Mesenchymal stem cell (in vitro differentiated cells and primary cell): ENCODE results near the gene MTERF2.
"Not testable (repeated sequence)": the region's sequence is repeated elsewhere in the genome, so short reads cannot be mapped to it uniquely, and the experiment has no call there.

ENCODE experiments used
- DNase-seq: peaks from one replicate; pipeline ENCODE4 v3.0.0-alpha.2; 2013
- H2AFZ ChIP-seq: one replicate; pipeline ENCODE4 v1.6.1; 2013; ENCODE audit warnings: low read depth, mild to moderate bottlenecking, control low read depth, inconsistent platforms, low read length, moderate library complexity
- H2AK5ac ChIP-seq: 2 replicates; pipeline ENCODE4 v1.6.1; 2013; ENCODE audit warnings: low read length, moderate library complexity, mild to moderate bottlenecking, inconsistent platforms; ENCODE audit not compliant: severe bottlenecking
- H2BK120ac ChIP-seq: one replicate; pipeline ENCODE4 v1.6.1; 2013; ENCODE audit warnings: low read depth, mild to moderate bottlenecking, inconsistent platforms, low read length, moderate library complexity
- H2BK12ac ChIP-seq, 2 experiments: one replicate each; pipeline ENCODE4 v1.6.1; 2013; ENCODE audit warnings: inconsistent platforms in 2 of 2, low read length in 2 of 2, mild to moderate bottlenecking in 2 of 2, moderate library complexity in 2 of 2, control low read depth in 1 of 2
- H2BK15ac ChIP-seq: one replicate; pipeline ENCODE4 v1.6.1; 2013; ENCODE audit warnings: mild to moderate bottlenecking, low read depth, inconsistent platforms; ENCODE audit not compliant: poor library complexity, severe bottlenecking
- H2BK5ac ChIP-seq: 2 replicates; pipeline ENCODE4 v1.6.1; 2013; ENCODE audit warnings: low read depth, mild to moderate bottlenecking, low read length, control low read depth, inconsistent platforms; ENCODE audit not compliant: poor library complexity, severe bottlenecking
- H3K14ac ChIP-seq, 2 experiments: one replicate each; pipeline ENCODE4 v1.6.1; 2013; ENCODE audit warnings: inconsistent platforms in 2 of 2, low read length in 2 of 2, control low read depth in 1 of 2, mild to moderate bottlenecking in 1 of 2, moderate library complexity in 1 of 2
- H3K18ac ChIP-seq, 2 experiments: one replicate each; pipeline ENCODE4 v1.6.1; 2013; ENCODE audit warnings: inconsistent platforms in 2 of 2, low read length in 2 of 2, control low read depth in 1 of 2, low read depth in 1 of 2, mild to moderate bottlenecking in 1 of 2
- H3K23ac ChIP-seq, 2 experiments: one replicate each; pipeline ENCODE4 v1.6.1; 2013; ENCODE audit warnings: inconsistent platforms in 2 of 2, low read length in 2 of 2, mild to moderate bottlenecking in 2 of 2, moderate library complexity in 2 of 2, control low read depth in 1 of 2
- H3K27ac ChIP-seq: 2 replicates; pipeline ENCODE4 v1.5.1; 2013; ENCODE audit warnings: mild to moderate bottlenecking, moderate library complexity, low read length, control low read depth, inconsistent platforms; ENCODE audit not compliant: poor library complexity, severe bottlenecking
- H3K27me3 ChIP-seq, 2 experiments: 2 replicates each; pipeline versions ENCODE4 v1.6.1 to v1.7.0; 2013; ENCODE audit warnings: low read length in 2 of 2, mild to moderate bottlenecking in 2 of 2, moderate library complexity in 2 of 2, control low read depth in 1 of 2, inconsistent platforms in 1 of 2; ENCODE audit not compliant: control insufficient read depth in 1 of 2, insufficient read depth in 1 of 2
- H3K36me3 ChIP-seq, 2 experiments: 2 replicates each; pipeline versions ENCODE4 v1.6.1 to v1.7.0; 2013; ENCODE audit warnings: low read length in 2 of 2, control low read depth in 1 of 2, inconsistent platforms in 1 of 2, low read depth in 1 of 2, mild to moderate bottlenecking in 1 of 2; ENCODE audit not compliant: insufficient read depth in 2 of 2, control insufficient read depth in 1 of 2
- H3K4ac ChIP-seq, 2 experiments: one replicate each; pipeline ENCODE4 v1.6.1; 2013; ENCODE audit warnings: inconsistent platforms in 2 of 2, low read length in 2 of 2, mild to moderate bottlenecking in 2 of 2, moderate library complexity in 2 of 2, control low read depth in 1 of 2, low read depth in 1 of 2
- H3K4me1 ChIP-seq: 2 replicates; pipeline ENCODE4 v1.6.1; 2013; ENCODE audit warnings: low read depth, low read length, control low read depth; ENCODE audit not compliant: control insufficient read depth, insufficient read depth
- H3K4me2 ChIP-seq: 2 replicates; pipeline ENCODE4 v1.6.1; 2013; ENCODE audit warnings: low read length, mild to moderate bottlenecking, inconsistent platforms; ENCODE audit not compliant: poor library complexity, severe bottlenecking
- H3K4me3 ChIP-seq, 2 experiments: 2 replicates each; pipeline versions ENCODE4 v1.5.1 to v1.7.0; 2013; ENCODE audit warnings: low read length in 2 of 2, mild to moderate bottlenecking in 2 of 2, control low read depth in 1 of 2, low read depth in 1 of 2; ENCODE audit not compliant: insufficient read depth in 1 of 2
- H3K79me1 ChIP-seq: replicated peaks from 2 replicates; pipeline ENCODE4 v1.6.1; 2013; ENCODE audit warnings: mild to moderate bottlenecking, control low read depth, low read length, inconsistent platforms; ENCODE audit not compliant: poor library complexity, severe bottlenecking
- H3K9ac ChIP-seq: 2 replicates; pipeline ENCODE4 v1.7.0; 2013; ENCODE audit warnings: mild to moderate bottlenecking, low read length, moderate library complexity
- H3K9me3 ChIP-seq: 2 replicates; pipeline ENCODE4 v1.7.0; 2013; ENCODE audit warnings: mild to moderate bottlenecking, low read length; ENCODE audit not compliant: control insufficient read depth
- H4K8ac ChIP-seq: one replicate; pipeline ENCODE4 v1.6.1; 2013; ENCODE audit warnings: inconsistent platforms, mild to moderate bottlenecking, low read length, moderate library complexity
- H4K91ac ChIP-seq: one replicate; pipeline ENCODE4 v1.6.1; 2013; ENCODE audit warnings: mild to moderate bottlenecking, low read length, inconsistent platforms
- WGBS: methylation state at CpG from one replicate; pipeline ENCODE4 v1.1.7; 2013; ENCODE audit warnings: mixed read lengths; 5-methylcytosine and 5-hydroxymethylcytosine counted together

The MTERF2 gene

DNA sequence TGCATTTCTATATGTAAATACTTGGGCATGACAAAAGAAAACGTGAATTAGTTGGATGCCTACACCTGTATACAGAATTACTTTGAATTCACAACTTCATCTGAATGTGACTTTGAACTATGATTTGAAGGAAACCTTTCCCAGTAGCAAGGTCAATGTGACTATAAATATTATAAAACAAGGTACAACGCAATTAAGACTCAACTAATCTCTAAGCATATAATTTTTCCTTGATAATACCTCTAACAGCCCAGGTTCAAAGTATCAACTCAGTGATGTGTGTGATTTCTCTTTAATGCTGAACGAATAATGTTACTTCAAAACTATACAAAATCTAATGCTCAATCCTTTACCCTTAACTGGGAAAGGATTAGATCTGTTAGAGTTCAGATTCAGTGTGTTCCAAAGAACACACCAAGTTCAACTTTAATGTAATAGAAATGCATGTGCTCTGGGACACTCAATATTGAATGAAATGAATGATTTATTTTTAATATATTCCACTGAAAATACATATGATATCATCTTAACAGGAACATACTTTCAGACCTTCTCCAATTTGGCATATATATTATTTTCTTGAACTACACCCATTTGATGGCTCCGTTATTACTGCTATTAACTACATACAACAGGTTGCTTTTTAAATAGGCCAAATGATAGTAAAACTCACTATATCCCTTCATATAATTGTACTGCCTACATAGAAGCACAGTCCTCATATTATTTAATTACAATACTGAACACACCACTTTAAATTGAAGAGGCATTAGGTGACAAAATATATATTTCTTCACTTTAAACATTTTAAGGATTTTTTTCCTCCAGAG is 40.1 kb upstream of the MTERF2 start:
- no peak overlapping the region for H4K91ac ChIP-seq
- no peak overlapping the region for H4K8ac ChIP-seq
- H3K4me3 ChIP-seq: no peak overlapping the region
- H3K27me3 ChIP-seq: no peaks in the 10 kb centered on the region
- no peak overlapping the region for H2BK15ac ChIP-seq
- H3K14ac ChIP-seq: no peak overlapping the region
- H3K18ac ChIP-seq: no peak overlapping the region
- peak overlapping the region; percentile 85 for H3K9ac ChIP-seq
- no peak for DNase-seq
- no peak overlapping the region for H3K4me2 ChIP-seq
- peaks cover 13% of the 10 kb centered on the region for H3K79me1 ChIP-seq
- 98% methylated on average over 2 of the region's 4 CpGs for WGBS
- no peak overlapping the region for H3K4ac ChIP-seq
- no peaks in the 10 kb centered on the region for H3K9me3 ChIP-seq
- H2BK12ac ChIP-seq: no peak overlapping the region
- H2BK120ac ChIP-seq: no peak overlapping the region
- no peaks in the 10 kb centered on the region for H3K36me3 ChIP-seq
- no peak overlapping the region for H2AFZ ChIP-seq
- no peak overlapping the region for H2BK5ac ChIP-seq
- H2AK5ac ChIP-seq: no peak overlapping the region
- peaks cover 1% of the 10 kb centered on the region for H3K4me1 ChIP-seq
- no peak overlapping the region for H3K23ac ChIP-seq
- H3K27ac ChIP-seq: no peak overlapping the region

DNA sequence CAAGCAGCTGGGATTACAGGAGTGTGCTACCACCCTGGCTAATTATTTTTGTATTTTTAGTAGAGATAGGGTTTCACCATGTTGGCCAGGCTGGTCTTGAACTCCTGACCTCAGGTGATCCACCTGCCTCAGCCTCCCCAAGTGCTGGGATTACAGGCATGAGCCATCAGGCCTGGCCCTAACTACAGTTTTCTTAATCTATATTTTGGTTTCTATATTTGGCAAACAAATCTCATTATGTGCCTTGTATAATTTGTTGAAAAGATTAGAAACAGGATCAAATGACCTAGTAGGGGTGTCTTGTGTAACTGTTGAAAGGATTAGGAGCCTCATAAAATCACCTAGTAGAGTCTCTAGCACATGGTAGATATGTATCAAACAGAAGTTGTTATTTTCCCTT is 39.4 kb upstream of the MTERF2 start:
- H3K14ac ChIP-seq, H2AK5ac ChIP-seq, H3K27me3 ChIP-seq, H4K91ac ChIP-seq, H2BK12ac ChIP-seq, H3K36me3 ChIP-seq, H3K23ac ChIP-seq, H3K18ac ChIP-seq, H3K4ac ChIP-seq, H2AFZ ChIP-seq, H3K27ac ChIP-seq, H3K4me1 ChIP-seq, H2BK15ac ChIP-seq, H3K9me3 ChIP-seq, H2BK120ac ChIP-seq, H3K9ac ChIP-seq, H3K4me2 ChIP-seq, H3K4me3 ChIP-seq, H2BK5ac ChIP-seq, DNase-seq, H4K8ac ChIP-seq: not testable (repeated sequence)
- peaks cover 11% of the 10 kb centered on the region for H3K79me1 ChIP-seq

DNA sequence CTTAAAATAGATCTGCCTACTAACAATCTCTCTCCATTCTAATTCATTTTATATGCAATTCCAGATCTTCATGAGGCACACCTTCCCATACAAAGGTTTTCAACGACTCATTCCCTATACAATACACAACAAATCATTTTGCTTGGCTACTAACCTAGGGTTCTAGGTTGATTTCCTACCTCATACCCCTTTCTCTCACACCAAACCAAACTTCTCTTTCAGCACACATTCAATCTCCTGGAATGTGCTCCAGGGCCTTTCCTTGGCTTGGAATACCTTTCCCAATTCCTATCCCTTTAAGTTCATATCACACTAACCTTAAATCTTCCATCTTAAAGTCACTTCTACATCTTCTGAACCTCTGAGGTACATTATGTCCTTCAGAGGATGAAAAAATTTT is 38.7 kb upstream of the MTERF2 start:
- H2BK5ac ChIP-seq: no peak overlapping the region
- no peak overlapping the region for H3K18ac ChIP-seq
- no peak overlapping the region for H4K91ac ChIP-seq
- H3K79me1 ChIP-seq: peaks cover 12% of the 10 kb centered on the region
- H3K9ac ChIP-seq: no peak overlapping the region
- no peak overlapping the region for H2AFZ ChIP-seq
- no peak for DNase-seq
- H2BK12ac ChIP-seq: no peak overlapping the region
- H2BK15ac ChIP-seq: no peak overlapping the region
- no peak overlapping the region for H4K8ac ChIP-seq
- no peaks in the 10 kb centered on the region for H3K9me3 ChIP-seq
- no peak overlapping the region for H3K4me2 ChIP-seq
- H3K27me3 ChIP-seq: no peaks in the 10 kb centered on the region
- H3K4ac ChIP-seq: no peak overlapping the region
- H3K4me3 ChIP-seq: no peak overlapping the region
- no peak overlapping the region for H2AK5ac ChIP-seq
- H3K27ac ChIP-seq: no peak overlapping the region
- H3K14ac ChIP-seq: no peak overlapping the region
- no peak overlapping the region for H3K23ac ChIP-seq
- WGBS: 91% methylated on average over 1 of the region's 1 CpG
- no peak overlapping the region for H2BK120ac ChIP-seq
- peaks cover 0 to 4% of the 10 kb centered on the region in 2 experiments for H3K36me3 ChIP-seq
- H3K4me1 ChIP-seq: peaks cover 1% of the 10 kb centered on the region

DNA sequence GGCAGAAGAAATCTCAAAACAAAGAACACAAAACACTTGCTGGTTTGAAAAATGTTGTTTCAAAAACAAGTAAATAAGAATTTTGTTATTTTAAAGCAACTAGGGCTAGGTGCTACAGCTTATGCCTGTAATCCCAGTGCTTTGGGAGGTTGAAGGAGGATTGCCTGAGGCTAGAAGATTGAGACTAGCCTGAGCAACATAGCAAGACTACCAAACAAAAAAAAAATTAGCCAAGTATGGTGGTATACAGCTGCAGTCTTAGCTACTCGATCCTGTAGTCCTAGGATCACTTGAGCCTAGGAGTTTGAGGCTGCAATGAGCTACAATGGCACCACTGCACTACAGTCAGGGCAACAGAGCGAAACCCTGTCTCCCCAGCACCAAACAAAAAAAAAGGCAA is 32.6 kb upstream of the MTERF2 start:
- Histone ChIP-seq H2BK120ac (no peak overlapping the region), H3K4me3 (no peak overlapping the region), H3K4me1 (no peaks in the 10 kb centered on the region), H3K27ac (no peak overlapping the region), H3K27me3 (no peaks in the 10 kb centered on the region), H3K36me3 (peaks cover 4 to 5% of the 10 kb centered on the region in 2 experiments), H2BK5ac (no peak overlapping the region), H3K18ac (no peak overlapping the region), H3K79me1 (peaks cover 13% of the 10 kb centered on the region), H3K9ac (no peak overlapping the region), H3K14ac (no peak overlapping the region), H3K4me2 (no peak overlapping the region), H2AK5ac (no peak overlapping the region), H2BK12ac (no peak overlapping the region), H3K4ac (no peak overlapping the region), H3K23ac (no peak overlapping the region), H4K8ac (no peak overlapping the region), H3K9me3 (peaks cover 6% of the 10 kb centered on the region), H2BK15ac (no peak overlapping the region), H2AFZ (no peak overlapping the region), H4K91ac (no peak overlapping the region)
- WGBS: 100% methylated on average over 1 of the region's 2 CpGs
- DNase-seq: no peak
